HG03159 (cell line): ENCODE data around the gene RASEF.
"Not testable (repeated sequence)": the region's sequence is repeated elsewhere in the genome, so short reads cannot be mapped to it uniquely, and the experiment has no call there.

Experiments
- ATAC-seq: cut with Tn5 transposase; IDR thresholded peaks from one replicate; pipeline ENCODE4 v1.9.1; 2021; ENCODE audit warnings: mild to moderate bottlenecking, moderate library complexity; ENCODE audit not compliant: unreplicated experiment

The RASEF gene

DNA sequence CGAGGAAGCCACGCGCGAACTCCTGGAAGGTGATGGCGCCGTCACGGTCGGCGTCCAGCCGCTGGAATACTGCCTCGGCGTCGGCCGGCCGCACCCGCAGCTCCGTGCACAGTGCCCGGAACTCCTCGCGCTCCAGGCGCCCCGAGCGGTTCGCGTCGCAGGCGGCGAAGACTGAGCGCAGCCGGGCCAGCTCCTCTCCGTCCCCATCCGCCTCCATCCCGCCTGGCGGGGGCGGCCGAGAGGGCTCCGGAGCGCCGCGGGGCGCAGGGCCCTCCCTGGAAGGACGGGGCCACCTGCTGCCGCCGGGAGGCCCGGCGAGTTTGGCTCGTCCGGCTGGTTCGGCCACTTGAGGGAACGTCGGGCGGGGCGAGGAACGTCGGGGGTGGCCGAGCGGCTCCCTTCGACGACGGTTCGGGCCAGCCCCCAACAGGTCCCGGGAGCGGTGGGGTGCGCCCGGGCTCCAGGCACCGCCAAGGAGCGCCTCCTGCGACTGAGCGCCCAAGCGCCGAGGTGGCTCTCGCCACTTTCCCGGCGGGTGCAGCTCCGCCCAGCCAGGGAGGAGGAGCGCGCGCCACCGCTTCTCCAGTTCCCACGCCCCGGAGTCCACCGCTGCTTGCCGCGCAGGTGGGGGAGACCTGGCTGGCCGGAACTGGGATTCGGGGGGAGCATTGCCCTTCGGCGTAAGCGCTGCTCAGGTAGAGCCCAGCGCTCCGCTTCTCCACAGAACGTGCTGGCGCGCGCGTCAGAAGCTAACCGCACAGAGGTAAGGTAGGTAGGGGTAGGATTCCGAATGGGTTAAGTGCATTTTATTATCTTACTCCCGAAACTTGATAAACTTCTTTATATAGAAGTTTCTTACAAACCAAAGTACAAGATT lies at the start of gene RASEF:
Gene RASEF, minus strand, starts transcription at position 492 of the 877 bp plus-strand sequence. Its CDS starts 275 bp downstream, at position 217.
- no peak for ATAC-seq

DNA sequence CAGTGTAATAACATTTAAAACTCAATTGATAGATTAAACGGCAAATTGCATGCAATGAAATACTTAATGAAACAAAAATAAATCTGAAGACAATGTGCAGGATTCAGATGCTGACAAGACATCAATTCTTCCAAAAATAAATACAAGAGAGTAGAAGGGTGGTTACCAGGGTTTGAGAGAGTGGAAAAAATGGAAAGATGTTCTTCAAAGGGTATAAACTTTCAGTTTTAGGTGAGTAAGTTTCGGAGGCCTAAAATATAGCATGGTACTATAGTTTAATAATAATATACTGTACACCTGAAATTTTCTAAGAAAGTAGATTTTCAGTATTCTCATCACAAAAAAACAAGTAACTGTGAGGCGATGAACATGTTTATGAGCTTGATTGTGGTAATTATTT lies 48.2 kb upstream of the RASEF start:
- ATAC-seq: no peak

DNA sequence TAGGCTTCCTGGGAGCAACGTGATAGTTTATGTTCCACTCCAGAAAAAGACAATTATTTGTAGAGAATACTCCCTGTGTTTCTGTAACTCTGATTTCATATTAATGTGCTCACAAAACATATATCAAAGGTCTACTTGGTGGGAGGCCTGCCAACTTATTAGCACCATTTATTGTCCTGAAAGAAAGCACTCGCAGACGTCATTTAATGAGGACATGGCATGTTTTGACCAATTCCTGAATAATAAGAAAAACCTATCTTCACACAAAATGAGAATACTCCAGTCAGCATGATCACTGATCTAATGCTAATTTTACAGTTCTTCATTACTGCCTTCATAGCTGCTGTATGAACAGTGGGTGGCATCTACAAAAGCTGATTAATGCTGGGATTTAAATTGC lies 46.4 kb upstream of the RASEF start:
- no peak for ATAC-seq

DNA sequence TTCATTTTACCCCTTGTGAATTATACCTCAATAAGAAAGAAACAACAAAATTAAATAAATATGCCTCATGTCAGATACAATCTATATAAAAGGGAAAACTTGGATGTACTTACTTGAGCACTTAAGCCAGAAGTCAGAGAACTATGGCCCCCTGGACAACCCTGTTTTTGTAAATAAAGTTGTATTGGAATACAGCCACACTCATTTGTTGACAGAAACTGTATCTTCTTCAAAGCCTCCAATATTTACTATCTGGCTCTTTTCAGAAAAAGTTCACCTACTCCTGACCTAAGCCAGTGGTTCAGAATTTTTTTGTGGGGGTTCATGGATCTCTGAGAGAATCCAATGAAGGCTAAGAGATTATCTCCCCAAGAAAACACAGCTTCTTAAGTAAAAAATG lies 45.3 kb upstream of the RASEF start:
- no peak for ATAC-seq

DNA sequence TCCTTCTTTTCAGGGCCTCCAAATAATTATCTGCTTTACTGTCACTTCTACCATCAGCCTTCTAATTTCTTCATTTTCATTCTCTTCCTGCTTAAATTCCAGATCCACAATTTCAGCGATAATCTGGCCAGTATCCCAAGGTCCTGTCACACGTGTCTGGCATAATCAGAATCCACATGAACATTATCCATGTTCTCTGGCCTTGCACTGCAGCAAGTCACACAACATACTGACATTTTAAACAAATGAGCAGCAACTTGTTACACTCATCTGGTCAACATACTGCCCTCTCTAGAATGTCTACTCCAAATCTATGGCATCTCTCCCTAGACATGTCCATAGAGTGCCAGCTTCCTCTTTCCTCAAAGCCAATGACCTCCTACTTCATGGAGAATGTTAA lies 43.8 kb upstream of the RASEF start:
- ATAC-seq: no peak

DNA sequence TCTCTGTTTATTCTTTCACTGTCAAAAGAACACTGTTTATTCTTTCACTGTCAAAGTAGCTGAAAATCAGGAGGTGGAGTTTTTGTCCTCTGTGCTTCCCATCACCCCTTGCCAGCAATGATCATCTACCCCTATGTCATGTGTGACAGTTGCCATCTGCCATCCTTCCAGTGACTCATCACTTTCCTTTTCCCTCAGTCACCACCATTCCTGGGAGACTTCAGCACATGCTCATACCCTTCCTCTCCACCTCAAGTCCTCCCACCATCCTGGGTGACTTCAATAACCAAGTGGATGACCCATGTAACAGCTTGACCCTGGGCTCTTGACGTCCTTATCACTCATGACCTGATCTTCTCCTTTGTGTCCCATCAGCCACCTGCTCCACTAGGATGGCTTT lies 43.3 kb upstream of the RASEF start:
- ATAC-seq: no peak

DNA sequence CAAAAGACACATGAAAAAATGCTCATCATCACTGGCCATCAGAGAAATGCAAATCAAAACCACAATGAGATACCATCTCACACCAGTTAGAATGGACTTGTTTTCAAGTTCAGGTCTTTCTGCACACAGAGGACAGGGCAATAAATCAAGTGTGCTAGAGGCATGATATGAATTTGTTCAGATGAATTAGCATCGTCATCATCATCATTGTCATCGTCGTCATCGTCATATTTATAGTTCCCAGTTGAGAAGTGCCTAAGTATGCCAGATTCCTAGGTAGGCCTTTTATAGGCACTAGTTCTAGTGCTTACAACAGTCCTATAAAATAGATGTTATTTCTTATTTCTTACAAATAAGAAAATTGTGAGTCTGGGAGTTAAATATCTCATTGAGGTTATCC lies 34.7 kb upstream of the RASEF start:
- no peak for ATAC-seq

DNA sequence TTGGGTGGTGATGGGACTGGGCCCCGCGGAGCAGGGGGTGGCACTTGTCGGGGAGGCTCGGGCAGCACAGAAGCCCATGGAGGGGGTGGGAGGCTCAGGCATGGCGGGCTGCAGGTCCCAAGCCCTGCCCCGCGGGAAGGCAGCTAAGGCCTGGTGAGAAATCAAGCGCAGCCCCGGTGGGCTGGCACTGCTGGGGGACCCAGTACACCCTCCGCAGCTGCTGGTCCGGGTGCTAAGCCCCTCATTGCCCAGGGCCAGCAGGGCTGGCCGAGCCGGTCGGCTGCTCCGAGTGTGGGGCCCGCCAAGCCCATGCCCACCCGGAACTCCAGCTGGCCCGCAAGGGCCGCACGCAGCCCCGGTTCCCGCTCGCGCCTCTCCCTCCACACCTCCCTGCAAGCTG lies 30.4 kb upstream of the RASEF start:
- not testable (repeated sequence) for ATAC-seq

DNA sequence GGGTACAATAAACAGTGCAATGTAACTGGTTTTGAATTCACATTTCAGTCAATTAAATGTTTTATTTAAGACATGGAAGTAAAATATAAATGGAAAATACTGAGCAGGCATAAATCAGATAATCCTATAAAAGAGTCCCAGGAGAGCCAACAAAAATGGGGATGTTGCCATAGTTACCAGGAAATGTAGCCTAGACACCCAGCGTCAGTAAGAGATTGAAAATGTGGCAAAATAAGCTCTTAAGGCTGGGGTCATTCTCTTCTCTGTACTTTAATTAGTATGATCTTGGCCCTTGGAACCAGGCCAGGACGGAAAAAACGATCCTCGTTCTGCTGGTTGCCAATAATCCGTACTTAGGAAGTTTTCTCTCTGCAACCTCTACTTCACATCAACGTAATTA lies 18.9 kb upstream of the RASEF start:
- no peak for ATAC-seq

DNA sequence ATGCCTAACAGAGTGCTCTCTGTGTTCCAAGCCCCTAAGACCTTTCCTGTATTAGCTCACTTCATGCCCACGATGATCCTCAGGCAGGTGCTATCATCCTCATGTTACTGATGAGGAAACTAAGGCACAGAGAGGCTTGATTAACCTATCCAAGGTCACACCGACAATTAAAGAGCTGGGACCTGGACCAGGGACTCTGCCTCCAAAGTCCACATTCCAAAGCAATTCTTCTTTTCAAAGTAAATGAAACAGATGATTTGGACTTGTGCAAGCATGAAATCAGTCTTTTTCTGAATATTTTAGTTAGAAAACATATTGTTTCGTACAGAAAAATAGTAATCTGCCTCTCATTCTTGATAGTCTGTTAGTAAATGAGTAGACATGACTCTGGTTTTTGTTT lies 18.1 kb upstream of the RASEF start:
- no peak for ATAC-seq

DNA sequence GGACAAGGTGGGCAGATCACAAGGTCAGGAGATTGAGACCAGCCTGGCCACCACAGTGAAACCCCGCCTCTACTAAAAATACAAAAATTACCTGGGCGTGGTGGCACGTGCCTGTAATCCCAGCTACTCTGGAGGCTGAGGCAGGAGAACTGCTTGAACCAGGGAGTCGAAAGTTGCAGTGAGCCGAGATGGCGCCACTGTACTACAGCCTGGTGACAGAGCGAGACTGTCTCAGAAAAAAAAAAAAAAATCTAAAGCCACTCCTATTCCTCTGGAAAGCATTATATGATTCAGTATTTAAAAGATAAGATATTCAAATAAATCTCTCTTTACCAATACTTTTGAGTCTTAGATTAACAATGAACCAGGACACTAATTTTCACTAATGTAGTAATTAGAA lies 13.0 kb upstream of the RASEF start:
- not testable (repeated sequence) for ATAC-seq

DNA sequence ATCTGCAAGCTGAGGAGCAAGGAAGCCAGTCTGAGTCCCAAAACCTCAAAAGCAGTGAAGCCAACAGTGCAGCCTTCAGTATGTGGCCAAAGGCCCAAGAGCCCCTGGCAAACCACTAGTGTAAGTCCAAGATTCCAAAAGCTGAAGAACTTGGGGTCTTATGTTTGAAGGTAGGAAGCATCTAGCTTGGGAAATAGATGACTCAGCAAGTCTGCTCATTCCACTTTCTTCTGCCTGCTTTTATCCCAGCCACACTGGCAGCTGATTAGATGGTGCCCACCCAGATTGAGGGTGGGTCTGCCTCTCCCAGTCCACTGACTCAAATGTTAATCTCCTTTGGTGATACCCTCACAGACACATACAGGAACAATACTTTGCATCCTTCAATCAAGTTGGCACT lies 9.6 kb upstream of the RASEF start:
- ATAC-seq: not testable (repeated sequence)

DNA sequence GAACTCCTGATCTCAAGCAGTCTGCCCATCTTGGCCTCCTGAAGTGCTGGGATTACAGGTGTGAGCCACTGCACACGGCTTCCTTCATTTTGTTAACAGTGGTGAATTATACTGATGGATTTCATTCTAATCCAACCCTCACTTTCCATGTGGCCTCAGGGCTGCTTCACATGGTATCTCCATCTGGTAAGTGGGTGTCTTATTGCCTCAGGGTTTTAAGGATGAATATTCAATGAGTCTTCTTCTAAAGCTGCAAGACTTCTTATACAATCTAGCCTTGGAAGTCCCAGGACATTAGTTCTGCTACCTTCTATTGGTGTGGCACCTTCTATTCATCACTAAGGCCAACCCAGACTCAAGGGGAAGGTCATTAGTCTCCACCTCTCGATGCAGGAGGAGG lies 8.7 kb upstream of the RASEF start:
- no peak for ATAC-seq

DNA sequence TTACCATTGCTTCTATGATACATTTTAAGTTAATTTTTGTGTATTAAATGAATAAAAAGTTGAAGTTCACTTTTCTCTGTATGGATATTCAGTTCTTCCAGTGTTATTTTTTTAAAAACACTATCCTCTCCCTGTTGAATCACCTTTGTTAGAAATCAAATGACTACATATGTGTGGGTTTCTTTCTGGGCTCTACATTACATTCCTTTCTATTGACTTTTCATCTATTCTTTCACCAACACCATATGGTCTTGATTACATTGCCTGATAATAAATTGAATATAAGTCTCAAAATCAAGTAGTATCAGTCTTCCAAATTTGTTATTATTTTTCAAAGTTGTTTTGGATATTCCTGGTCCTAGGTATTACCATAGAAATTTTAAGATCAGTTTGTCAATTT lies 7.3 kb upstream of the RASEF start:
- ATAC-seq: no peak

DNA sequence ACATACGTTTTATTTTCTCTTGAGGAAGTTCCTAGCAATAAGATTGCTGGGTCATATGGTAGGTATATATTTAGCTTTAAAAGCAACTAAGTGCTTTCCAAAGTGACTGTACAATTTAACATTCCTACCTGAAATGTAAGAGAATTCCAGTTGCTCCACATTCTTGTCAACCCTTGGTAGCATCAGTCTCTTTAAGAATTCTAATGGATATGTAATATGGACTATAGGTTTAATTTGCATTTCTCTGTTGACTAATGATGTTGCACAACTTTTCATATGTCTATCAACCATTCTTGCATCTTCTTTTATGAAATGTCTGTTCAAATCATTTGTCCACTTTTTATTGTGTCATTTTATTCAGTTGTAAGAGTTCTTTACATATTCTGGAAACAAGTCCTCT lies 6.7 kb upstream of the RASEF start:
- ATAC-seq: no peak

DNA sequence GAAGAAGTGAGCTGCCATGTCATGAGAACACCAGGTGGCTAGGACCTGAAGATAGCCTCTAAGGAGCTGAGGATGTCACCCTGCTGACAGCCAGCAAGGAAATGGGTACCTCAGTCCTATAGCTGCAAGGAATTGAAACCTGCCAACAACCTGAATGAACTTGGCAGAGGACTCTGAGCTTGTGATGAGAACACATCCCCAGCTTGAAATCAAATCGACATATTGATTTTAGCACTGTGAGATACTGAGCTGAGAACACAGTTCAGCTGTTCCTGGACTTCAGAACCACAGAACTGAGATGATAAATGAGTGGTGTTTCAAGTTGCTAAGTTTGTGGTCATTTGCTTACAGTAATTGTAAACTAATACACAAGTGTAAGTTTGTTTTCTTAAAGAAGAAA lies 5.5 kb upstream of the RASEF start:
- ATAC-seq: no peak

DNA sequence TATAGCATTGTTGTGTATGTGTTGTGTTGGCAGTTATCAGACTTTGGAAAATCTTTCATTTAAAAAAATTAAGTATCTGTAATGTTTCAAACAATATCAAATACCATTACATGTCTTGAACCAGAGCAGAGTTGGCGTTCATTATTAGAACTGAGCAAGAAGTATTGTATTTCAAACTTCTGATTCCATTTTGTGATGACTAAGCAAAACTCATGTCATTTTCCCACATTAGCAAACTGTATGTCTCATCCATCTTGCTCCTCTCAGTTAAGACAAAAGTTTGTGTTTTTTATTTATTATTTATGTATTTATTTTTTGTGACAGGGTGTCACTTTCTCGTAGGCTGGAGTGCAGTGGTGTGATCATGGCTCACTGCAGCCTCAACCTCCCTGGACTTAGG lies 4.6 kb upstream of the RASEF start:
- ATAC-seq: no peak

DNA sequence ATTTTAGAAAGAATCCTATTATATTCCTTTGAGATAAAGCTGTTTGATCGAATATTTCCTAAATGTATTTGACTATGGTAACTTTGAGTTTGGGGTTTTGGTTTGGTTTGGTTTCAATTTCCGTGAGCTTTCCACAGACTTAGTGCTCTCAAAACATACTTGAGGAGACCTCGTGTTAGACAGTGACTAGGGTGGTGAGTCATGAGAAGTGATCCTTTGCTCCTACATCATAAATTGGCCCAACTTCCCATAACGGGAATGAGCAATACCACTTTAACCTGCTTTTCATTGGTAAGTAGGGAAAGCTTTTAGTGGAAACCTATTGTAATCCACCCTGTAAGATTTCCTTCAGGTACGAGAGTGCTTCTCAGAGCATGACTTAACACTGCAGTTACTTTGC lies 3.8 kb upstream of the RASEF start:
- ATAC-seq: no peak

DNA sequence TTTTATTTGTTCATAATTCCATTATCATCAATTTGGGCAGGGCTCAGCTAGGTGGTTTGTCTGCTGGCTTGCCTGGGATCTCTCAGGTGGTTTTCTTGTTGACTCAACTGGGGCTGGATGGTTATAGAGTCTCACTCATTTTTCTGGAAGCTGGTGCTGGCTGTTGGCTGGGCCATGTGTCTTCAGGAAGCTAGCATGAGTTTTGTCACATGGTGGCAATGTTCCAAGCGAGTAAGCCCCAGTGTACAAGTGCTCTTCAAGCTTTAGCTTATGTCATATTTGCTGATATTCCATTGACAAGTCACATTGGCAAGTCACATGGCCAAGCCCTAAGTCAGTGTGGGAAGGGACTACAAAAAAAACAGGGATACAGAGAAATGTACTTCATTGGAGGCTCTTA lies 2.3 kb upstream of the RASEF start:
- ATAC-seq: no peak

DNA sequence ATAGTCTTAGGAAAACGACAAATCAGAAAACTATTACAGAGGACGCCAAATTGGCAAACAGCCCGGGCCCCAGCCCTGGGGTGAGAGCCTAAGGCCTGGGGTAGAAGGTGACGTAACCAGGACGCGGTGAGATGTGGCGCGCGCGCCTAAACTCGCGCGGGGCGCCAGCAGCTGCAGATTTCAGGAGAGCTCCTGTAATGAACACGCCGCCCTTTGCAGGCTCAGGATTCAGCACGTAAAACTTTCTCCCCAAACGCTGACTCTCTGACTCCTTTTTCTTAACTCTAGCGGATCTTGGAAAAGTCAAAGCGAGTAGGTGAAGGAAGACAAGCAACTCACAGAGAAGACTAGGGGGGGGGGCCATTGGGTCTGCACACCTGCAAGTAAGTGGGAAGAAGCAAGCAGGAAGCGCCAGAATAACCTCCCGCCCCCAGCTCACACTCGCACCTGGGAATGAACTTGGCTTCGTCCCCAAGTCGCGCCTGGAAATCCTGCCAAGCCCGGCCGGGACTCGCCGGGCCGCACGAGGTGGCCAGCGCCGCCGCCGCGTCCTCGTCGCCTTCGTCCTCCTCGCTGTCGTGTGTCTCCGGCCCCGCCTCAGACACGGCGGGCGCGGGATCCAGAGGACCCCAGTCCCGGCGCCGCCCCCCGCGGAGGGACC lies 822 bp downstream of the RASEF start:
- no peak for ATAC-seq

DNA sequence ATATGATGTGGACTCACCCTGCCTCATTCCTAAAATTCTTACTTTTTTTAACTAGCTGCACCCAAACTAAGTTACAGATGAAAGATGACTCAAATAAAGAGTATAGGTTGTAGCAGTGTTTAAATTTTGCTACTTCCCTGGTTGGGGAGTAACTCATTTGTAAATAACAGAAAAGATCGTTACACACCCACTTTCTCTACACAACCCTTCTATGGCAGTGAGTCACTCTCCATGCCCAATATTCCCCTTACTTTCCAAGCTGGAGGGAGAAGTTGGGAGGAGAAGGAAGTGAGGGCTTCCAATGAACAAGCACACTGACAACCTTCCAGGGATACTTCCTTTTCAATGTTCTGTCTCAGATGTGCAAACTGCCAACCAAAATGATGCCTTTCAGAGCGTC lies 1.9 kb downstream of the RASEF start:
- ATAC-seq: no peak

DNA sequence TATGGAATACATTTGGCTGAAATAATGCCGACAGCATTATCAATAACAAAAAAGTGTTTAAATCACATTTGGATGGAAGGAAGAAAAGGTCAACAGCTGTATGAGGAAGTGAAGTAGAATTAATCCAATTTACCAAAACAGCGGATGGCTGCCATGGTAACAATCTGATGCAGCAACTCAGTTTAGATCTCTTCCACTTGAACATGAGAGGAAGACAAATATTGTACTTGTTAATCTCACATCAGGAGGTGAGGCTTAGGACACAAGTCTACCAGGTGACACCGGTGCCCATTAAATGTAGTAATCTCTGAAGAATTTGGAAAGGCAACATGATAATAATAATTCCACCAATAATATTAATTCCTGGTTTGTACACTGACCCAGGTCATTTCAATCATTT lies 2.4 kb downstream of the RASEF start:
- no peak for ATAC-seq

DNA sequence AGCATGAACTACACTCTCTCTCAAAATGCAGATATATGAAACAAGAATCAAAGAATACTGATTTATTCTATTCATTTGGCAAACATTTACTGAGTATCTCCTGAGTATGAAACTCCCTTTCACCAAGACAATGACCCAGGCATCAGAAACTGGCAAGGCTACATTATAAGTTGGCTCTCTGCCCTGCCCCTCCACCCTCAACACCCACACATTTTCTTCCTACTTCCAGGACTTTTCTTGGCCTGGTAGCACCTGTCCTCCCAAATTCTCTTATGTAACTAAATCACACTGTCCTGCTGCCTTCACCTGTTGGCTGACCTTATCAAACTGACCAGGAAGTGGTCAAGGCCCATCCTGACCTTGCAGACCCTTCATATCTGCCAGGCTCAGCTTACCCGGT lies 3.5 kb downstream of the RASEF start:
- ATAC-seq: no peak
